Activated naive CD4-positive, alpha-beta T cell treated with anti-CD3 and anti-CD28 coated beads, Interleukin-2, amount 10 ng/mL, durations not matched to agents 7 days and 5 days (primary cell): ENCODE measurements around the gene INA.
A peak's percentile ranks its signal among the peaks of the same experiment; 100 is the strongest.
"Not testable (repeated sequence)": the region's sequence is repeated elsewhere in the genome, so short reads cannot be mapped to it uniquely, and the experiment has no call there.

Experiments
- CTCF ChIA-PET: fragments of 350-600 bp; sonication (Branson Sonifier 250); formaldehyde crosslinking; loops from one replicate; lab custom pipeline; 2021; ENCODE audit warnings: antibody characterized with exemption; lab: Charles Lee
- DNase-seq: peaks from one replicate; pipeline ENCODE4 v3.0.0-alpha.2; 2020
- H3K27ac Mint-ChIP-seq: one replicate; pipeline ENCODE4 v1.8.0; 2021; ENCODE audit warnings: mild to moderate bottlenecking, moderate library complexity, mixed read lengths
- H3K27me3 Mint-ChIP-seq: one replicate; pipeline ENCODE4 v1.8.0; 2021; ENCODE audit warnings: mild to moderate bottlenecking, mixed read lengths
- H3K36me3 Mint-ChIP-seq: one replicate; pipeline ENCODE4 v1.8.0; 2021; ENCODE audit warnings: mixed read lengths
- H3K4me1 Mint-ChIP-seq: one replicate; pipeline ENCODE4 v1.8.0; 2021; ENCODE audit warnings: mixed read lengths
- H3K4me3 Mint-ChIP-seq: one replicate; pipeline ENCODE4 v1.8.0; 2021; ENCODE audit warnings: mild to moderate bottlenecking, moderate library complexity, mixed read lengths
- H3K9me3 Mint-ChIP-seq: one replicate; pipeline ENCODE4 v1.8.0; 2021; ENCODE audit warnings: mixed read lengths

The INA gene

GRCh38 chr10:103254538-103255325, 22.2 kb upstream of the INA start:
- Mint-ChIP-seq H3K4me3 (no peak overlapping the region), H3K27me3 (peaks cover 22% of the 10 kb centered on the region), H3K36me3 (peaks cover 5% of the 10 kb centered on the region), H3K9me3 (peaks cover 13% of the 10 kb centered on the region), H3K4me1 (peaks cover 3% of the 10 kb centered on the region), H3K27ac (no peak overlapping the region)
- DNase-seq: no peak
- CTCF ChIA-PET: interaction anchor here (0.7 to 1.3 kb wide), 3 partner anchors 10 to 239 kb away, joined by 3 to 10 read pairs (median 3); no protein-coding TSS in a partner anchor

GRCh38 chr10:103256613-103257012, 20.3 kb upstream of the INA start:
- Mint-ChIP-seq H3K4me1 (no peaks in the 10 kb centered on the region), H3K4me3 (no peak overlapping the region), H3K36me3 (peaks cover 2% of the 10 kb centered on the region), H3K27ac (no peak overlapping the region), H3K27me3 (peaks cover 20% of the 10 kb centered on the region), H3K9me3 (peaks cover 13% of the 10 kb centered on the region)
- DNase-seq: no peak
- CTCF ChIA-PET: no interaction called here

DNA sequence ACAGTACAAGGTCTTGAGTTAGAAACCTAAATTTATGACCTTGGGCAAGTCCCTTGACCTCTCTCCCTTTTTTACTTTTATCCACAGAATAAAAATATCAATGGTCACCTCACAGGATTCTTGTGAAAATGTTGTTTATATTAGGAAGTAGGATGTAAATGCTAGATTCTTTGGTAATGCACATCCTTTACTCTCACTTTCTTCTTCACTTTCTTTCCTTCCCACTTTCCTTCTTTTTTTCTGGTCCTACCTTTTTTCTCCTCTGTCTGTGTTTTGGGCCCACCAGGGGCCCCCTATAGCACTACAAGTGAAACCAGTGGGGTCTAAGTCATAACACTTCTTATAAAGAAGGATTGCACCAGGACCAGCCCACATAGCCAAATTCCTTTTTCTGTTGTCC, 19.1 kb upstream of the INA start:
- CTCF ChIA-PET: no interaction called here
- Mint-ChIP-seq H3K36me3 (peaks cover 2% of the 10 kb centered on the region), H3K27ac (no peak overlapping the region), H3K9me3 (peaks cover 13% of the 10 kb centered on the region), H3K4me1 (no peaks in the 10 kb centered on the region), H3K4me3 (no peak overlapping the region), H3K27me3 (peaks cover 20% of the 10 kb centered on the region)
- DNase-seq: no peak

GRCh38 chr10:103258928-103259327, 18.0 kb upstream of the INA start:
- peaks cover 13% of the 10 kb centered on the region for H3K9me3 Mint-ChIP-seq
- H3K27me3 Mint-ChIP-seq: peaks cover 17% of the 10 kb centered on the region
- H3K36me3 Mint-ChIP-seq, H3K4me3 Mint-ChIP-seq, H3K27ac Mint-ChIP-seq, H3K4me1 Mint-ChIP-seq, CTCF ChIA-PET, DNase-seq: not testable (repeated sequence)

DNA sequence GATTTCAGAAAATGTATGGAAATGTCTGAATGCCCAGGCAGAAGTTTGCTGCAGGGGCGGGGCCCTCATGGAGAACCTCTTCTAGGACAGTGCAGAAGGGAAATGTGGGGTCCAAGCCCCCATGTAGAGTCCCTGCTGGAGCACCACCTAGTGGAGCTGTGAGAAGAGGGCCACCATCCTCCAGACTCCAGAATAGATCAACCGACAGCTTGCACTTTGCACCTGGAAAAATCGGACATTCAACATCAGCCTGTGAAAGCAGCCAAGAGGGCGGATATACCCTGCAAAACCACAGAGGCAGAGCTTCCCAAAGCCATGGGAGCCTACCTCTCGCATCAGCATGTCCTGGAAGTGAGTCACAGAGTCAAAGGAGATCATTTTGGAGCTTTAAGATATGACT, 16.9 kb upstream of the INA start:
- H3K27me3 Mint-ChIP-seq: peaks cover 9% of the 10 kb centered on the region
- no peak for DNase-seq
- no peak overlapping the region for H3K27ac Mint-ChIP-seq
- H3K4me1 Mint-ChIP-seq: no peaks in the 10 kb centered on the region
- no peak overlapping the region for H3K4me3 Mint-ChIP-seq
- CTCF ChIA-PET: no interaction called here
- peaks cover 2% of the 10 kb centered on the region for H3K36me3 Mint-ChIP-seq
- H3K9me3 Mint-ChIP-seq: peaks cover 13% of the 10 kb centered on the region

- Mint-ChIP-seq H3K27ac (no peak overlapping the region), H3K4me1 (no peaks in the 10 kb centered on the region), H3K36me3 (peaks cover 2% of the 10 kb centered on the region), H3K4me3 (no peak overlapping the region), H3K9me3 (peaks cover 13% of the 10 kb centered on the region), H3K27me3 (peaks cover 19% of the 10 kb centered on the region)
- CTCF ChIA-PET: no interaction called here
- DNase-seq: no peak
These were observed 14.7 kb upstream of the INA start for GRCh38 chr10:103262229-103262628.

DNA sequence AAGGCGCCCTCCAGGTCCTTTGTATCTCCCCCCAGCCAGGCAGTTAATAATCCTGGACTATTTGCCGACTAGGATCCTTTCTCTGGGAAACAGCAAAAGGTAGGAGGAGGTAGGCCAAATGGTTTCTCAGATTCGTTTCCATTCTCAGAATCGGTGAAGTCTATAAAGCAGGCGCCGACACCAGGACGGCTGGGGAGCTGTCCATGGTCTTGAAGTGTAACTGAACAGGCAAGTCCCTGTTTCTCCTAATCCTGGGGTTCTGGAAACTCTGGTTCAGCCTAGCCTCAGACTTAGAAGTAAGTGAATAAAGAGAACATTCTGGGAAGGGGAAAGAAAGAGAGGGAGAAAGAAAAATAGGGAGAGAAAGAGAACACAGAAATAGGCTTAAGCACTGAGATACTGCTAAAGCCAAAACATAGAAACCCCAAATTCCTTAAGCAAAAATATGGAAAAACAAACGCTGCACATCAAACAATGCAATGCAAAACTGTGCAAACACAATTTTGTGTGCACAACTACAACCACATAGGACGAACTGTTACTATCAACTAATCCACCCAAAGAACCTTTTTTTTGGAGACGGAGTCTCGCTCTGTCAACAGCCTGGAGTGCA, 11.1 kb upstream of the INA start:
- peak; percentile 76 for DNase-seq
- CTCF ChIA-PET: no interaction called here
- Mint-ChIP-seq H3K4me1 (no peaks in the 10 kb centered on the region), H3K27me3 (peaks cover 25% of the 10 kb centered on the region), H3K4me3 (no peak overlapping the region), H3K27ac (no peak overlapping the region), H3K36me3 (no peaks in the 10 kb centered on the region), H3K9me3 (peaks cover 3% of the 10 kb centered on the region)

GRCh38 chr10:103273041-103273441, 3.9 kb upstream of the INA start:
- Mint-ChIP-seq H3K4me1 (peaks cover 8% of the 10 kb centered on the region), H3K9me3 (no peaks in the 10 kb centered on the region), H3K27me3 (peaks cover 51% of the 10 kb centered on the region), H3K27ac (no peak overlapping the region), H3K4me3 (no peak overlapping the region), H3K36me3 (no peaks in the 10 kb centered on the region)
- CTCF ChIA-PET: no interaction called here
- DNase-seq: no peak

- Mint-ChIP-seq H3K4me1 (peaks cover 12% of the 10 kb centered on the region), H3K4me3 (peak overlapping the region; percentile 43), H3K27me3 (peaks cover 69% of the 10 kb centered on the region), H3K27ac (no peak overlapping the region), H3K9me3 (peaks cover 3% of the 10 kb centered on the region), H3K36me3 (peaks cover 2% of the 10 kb centered on the region)
- CTCF ChIA-PET: interaction anchor here (0.8 kb wide), 1 partner anchor 35 kb away, joined by 3 read pairs; no protein-coding TSS in a partner anchor
- DNase-seq: no peak
These were observed 565 bp upstream of the INA start for GRCh38 chr10:103276251-103276895.

DNA sequence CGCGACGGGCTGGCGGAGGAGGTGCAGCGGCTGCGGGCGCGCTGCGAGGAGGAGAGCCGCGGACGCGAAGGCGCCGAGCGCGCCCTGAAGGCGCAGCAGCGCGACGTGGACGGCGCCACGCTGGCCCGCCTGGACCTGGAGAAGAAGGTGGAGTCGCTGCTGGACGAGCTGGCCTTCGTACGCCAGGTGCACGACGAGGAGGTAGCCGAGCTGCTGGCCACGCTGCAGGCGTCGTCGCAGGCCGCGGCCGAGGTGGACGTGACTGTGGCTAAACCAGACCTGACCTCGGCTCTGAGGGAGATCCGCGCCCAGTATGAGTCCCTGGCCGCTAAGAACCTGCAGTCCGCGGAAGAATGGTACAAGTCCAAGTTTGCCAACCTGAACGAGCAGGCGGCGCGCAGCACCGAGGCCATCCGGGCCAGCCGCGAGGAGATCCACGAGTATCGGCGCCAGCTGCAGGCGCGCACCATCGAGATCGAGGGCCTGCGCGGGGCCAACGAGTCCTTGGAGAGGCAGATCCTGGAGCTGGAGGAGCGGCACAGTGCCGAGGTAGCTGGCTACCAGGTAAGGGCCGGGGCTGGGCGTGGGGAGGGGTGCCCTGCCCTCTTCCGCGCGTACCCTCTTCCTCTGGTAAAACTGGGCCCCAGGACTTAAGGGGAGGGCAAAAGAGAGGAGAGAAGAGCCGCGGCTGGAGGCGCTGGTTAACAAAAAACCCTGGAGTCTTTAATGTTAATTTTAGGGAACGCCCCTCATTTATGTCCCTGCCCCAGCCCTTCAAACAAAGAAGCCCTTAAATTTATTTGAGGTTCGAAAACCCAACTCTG, 987 bp downstream of the INA start:
- H3K27ac Mint-ChIP-seq: no peak overlapping the region
- peaks cover 3% of the 10 kb centered on the region for H3K9me3 Mint-ChIP-seq
- DNase-seq: no peak
- H3K27me3 Mint-ChIP-seq: peaks cover 78% of the 10 kb centered on the region
- CTCF ChIA-PET: interaction anchor here (0.9 to 1.1 kb wide), 3 partner anchors 14 to 361 kb away, joined by 3 to 7 read pairs (median 3); no protein-coding TSS in a partner anchor
- H3K36me3 Mint-ChIP-seq: peaks cover 2% of the 10 kb centered on the region
- H3K4me3 Mint-ChIP-seq: peak overlapping the region; percentile 68
- peaks cover 12% of the 10 kb centered on the region for H3K4me1 Mint-ChIP-seq

GRCh38 chr10:103278537-103278823, 1.5 kb downstream of the INA start:
- Mint-ChIP-seq H3K9me3 (peaks cover 3% of the 10 kb centered on the region), H3K4me3 (peak overlapping the region; percentile 68), H3K27me3 (peaks cover 75% of the 10 kb centered on the region), H3K27ac (no peak overlapping the region), H3K4me1 (peaks cover 12% of the 10 kb centered on the region), H3K36me3 (peaks cover 2% of the 10 kb centered on the region)
- CTCF ChIA-PET: interaction anchor here (0.6 kb wide), 1 partner anchor 41 kb away, joined by 5 read pairs; no protein-coding TSS in a partner anchor
- no peak for DNase-seq

GRCh38 chr10:103278862-103279298, 1.9 kb downstream of the INA start:
- DNase-seq: peak; percentile 74
- peak overlapping the region; percentile 49 for H3K27ac Mint-ChIP-seq
- H3K4me1 Mint-ChIP-seq: peaks cover 12% of the 10 kb centered on the region
- peaks cover 76% of the 10 kb centered on the region for H3K27me3 Mint-ChIP-seq
- H3K4me3 Mint-ChIP-seq: peak overlapping the region; percentile 68
- CTCF ChIA-PET: interaction anchor here (0.6 kb wide), 2 partner anchors 24 to 41 kb away, joined by 3 to 5 read pairs; no protein-coding TSS in a partner anchor
- peaks cover 3% of the 10 kb centered on the region for H3K9me3 Mint-ChIP-seq
- H3K36me3 Mint-ChIP-seq: peaks cover 2% of the 10 kb centered on the region

DNA sequence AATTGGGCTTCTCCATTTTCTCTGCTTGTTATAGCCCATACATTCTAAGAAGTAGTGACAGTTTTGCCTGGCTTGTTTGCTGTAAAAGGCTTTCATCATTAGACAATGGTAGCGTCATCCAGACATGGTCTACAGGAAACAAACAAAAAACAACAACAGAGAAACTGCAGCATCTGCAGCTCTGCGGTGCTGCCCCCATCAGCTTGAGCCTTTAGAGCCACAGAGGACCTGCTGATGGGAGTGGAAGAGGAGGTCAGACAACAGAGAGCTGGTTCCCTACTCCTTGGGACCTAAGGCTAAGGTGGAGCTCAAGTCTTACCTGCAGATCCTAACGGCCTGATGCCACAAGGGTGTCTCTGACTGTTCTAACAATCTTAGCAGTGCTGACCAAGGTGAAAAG, 3.1 kb downstream of the INA start:
- Mint-ChIP-seq H3K4me1 (peaks cover 12% of the 10 kb centered on the region), H3K9me3 (peaks cover 3% of the 10 kb centered on the region), H3K36me3 (peaks cover 2% of the 10 kb centered on the region), H3K4me3 (no peak overlapping the region), H3K27me3 (peaks cover 74% of the 10 kb centered on the region), H3K27ac (no peak overlapping the region)
- DNase-seq: no peak
- CTCF ChIA-PET: no interaction called here

GRCh38 chr10:103280506-103280905, 3.6 kb downstream of the INA start:
- no peak for DNase-seq
- Mint-ChIP-seq H3K36me3 (peaks cover 2% of the 10 kb centered on the region), H3K27ac (no peak overlapping the region), H3K9me3 (peaks cover 3% of the 10 kb centered on the region), H3K27me3 (peaks cover 72% of the 10 kb centered on the region), H3K4me3 (no peak overlapping the region), H3K4me1 (peaks cover 12% of the 10 kb centered on the region)
- CTCF ChIA-PET: no interaction called here
